ENCODE data around the gene SRRM5. TPM values are rescaled to one million over a fixed set of nuclear protein-coding genes. Genes with fewer than 3 reads are reported as not detected.

The SRRM5 gene
- total RNA-seq, 4 donors from 2014 or later = 0.38 TPM; not detected in 3

DNA sequence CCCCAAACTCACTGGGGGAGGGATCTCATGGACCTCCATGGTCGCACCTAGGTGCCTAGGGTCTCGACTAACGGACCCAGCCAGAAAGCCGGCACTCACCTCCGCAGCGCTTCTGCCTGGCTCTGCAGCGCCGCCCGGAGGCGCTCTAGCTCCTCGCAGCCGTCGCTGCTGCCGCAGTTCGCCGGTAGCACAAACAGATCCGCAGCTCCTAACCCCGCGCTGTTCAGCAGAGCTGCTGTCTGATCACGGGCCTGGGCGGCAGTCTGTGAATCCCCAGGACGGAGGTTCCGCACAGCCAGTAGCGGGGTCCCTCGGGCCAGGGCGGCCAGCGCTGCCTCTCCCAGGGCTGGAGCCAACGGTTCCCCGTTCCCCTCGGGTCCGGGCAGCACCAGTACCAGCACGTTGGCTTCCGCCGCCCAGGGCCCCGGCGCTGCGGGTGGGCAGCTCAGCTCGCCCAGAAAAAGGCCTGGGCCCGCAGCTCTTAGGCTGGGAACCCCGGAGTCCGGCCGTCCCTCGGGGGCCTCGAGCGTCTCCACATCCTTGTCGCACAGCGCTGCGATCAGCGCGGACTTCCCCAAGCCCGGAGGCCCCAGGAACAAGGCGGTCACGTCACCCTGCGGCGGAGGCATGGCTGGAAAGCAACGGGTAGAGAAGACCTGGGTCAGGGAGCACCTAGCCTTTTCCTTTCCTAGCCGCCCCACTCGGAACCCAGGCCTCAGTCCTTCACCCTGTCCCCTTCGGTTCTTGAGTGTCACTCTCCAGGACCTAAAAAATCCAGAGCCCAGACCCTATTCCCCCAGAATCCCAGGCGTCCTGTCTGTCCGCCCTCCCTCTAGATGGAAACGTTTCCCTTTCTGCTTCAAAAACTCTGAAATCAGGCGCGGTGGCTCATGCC, 16.9 kb upstream of the SRRM5 start:
- Histone ChIP-seq H3K27me3 (no peaks in the 10 kb centered on the region), H3K4me1 (peaks cover 27 to 54% (median 29%) of the 10 kb centered on the region in 3 donors), H3K9me3 (no peaks in the 10 kb centered on the region), H3K4me3 (peak overlapping the region; percentile 49 to 82 (median 74)), H3K36me3 (peaks cover 13 to 64% (median 22%) of the 10 kb centered on the region in 3 donors), H3K27ac (peak overlapping the region; percentile 91 to 99 (median 98))
- no peak for DNase-seq
- WGBS, 2 donors = 1 to 3% methylated on average over 25 to 31 of the region's 64 CpGs
- TF ChIP-seq, protein P1, sequence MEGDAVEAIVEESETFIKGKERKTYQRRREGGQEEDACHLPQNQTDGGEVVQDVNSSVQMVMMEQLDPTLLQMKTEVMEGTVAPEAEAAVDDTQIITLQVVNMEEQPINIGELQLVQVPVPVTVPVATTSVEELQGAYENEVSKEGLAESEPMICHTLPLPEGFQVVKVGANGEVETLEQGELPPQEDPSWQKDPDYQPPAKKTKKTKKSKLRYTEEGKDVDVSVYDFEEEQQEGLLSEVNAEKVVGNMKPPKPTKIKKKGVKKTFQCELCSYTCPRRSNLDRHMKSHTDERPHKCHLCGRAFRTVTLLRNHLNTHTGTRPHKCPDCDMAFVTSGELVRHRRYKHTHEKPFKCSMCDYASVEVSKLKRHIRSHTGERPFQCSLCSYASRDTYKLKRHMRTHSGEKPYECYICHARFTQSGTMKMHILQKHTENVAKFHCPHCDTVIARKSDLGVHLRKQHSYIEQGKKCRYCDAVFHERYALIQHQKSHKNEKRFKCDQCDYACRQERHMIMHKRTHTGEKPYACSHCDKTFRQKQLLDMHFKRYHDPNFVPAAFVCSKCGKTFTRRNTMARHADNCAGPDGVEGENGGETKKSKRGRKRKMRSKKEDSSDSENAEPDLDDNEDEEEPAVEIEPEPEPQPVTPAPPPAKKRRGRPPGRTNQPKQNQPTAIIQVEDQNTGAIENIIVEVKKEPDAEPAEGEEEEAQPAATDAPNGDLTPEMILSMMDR (IDR thresholded peaks at IDR 0.05) = peak; percentile 40 to 87 (median 66)
- TF ChIP-seq POLR2A (IDR thresholded peaks at IDR 0.05) = peak in 1 of 4 donors; percentile 41
- intact Hi-C loops (cut with DNase I) = loop anchor here (10.0 kb wide), 1 partner anchor 60 kb away; the partner anchor contains the start of gene ZNF575

DNA sequence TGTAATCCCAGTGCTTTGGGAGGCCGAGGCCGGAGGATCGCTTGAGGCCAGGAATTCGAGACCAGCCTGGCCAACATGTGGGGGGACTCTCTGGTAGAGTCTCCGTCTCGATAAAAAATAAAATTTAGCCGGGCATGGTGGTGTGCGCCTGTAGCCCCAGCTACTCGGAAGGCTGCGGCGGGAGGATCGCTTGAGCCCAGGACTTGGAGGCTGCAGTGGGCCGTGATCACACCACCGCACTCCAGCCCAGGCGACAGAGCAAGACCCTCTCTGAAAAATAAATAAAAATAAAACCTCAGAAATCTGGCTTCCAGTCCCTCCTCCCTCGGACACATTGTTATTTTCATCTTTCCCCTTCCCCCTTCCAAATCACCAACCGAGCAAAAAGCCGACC, 16.3 kb upstream of the SRRM5 start:
- H3K36me3 ChIP-seq = peaks cover 13 to 64% (median 22%) of the 10 kb centered on the region in 3 donors
- H3K4me3 ChIP-seq = peak overlapping the region; percentile 49 to 82 (median 74)
- 0% methylated on average over 15 of the region's 18 CpGs; no CpG with 5 or more reads in 1 of the 2 donors for WGBS, 2 donors
- TF ChIP-seq POLR2A (IDR thresholded peaks at IDR 0.05) = no peak
- TF ChIP-seq, protein P1 (IDR thresholded peaks at IDR 0.05) = no peak
- DNase-seq = no peak
- H3K27ac ChIP-seq = peak overlapping the region; percentile 91 to 99 (median 98)
- H3K4me1 ChIP-seq = peaks cover 27 to 54% (median 29%) of the 10 kb centered on the region in 3 donors
- no peaks in the 10 kb centered on the region for H3K9me3 ChIP-seq
- intact Hi-C loops (cut with DNase I) = loop anchor here (10.0 kb wide), 1 partner anchor 61 kb away; the partner anchor contains the start of gene ZNF575
- no peaks in the 10 kb centered on the region for H3K27me3 ChIP-seq

DNA sequence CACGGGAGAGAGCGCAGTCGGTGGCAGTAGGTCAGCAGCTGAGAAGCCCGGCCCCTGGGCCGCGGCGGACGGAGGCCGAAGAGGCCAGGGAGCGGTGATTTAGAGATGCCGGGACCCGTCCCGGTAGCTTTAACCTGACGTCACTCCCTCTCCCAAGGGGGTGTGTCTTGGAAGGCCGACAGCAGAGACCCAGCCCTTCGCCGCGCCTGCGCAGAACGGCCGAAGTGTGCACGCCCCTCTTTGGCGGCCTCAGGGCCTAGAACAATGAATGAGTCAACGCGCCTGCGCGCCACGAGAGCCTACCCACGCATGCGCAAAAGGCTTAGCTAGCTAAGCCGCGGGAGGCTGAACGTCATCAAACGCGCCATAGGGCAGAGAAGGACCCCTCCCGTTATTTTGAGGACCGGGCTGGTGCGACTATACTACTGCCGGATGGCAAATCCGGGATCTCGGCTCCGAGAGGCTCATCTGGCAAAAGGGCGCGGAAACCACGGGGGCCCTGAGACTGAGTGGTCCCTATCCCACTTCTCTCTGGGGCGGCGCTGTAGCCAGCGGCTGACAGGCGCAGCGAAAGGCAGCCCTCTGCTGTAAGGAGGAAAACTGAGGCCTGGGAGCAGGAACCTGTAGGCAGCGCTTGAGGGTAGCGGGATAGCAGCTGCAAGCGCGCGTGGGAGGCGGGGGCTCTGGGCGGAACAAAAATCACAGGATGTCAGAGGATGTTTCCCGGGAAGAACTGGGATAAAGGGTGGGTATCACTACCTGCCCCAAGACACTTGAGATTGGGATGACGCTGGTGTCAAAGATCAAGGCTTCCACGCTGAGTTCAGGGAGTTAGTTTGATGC, 15.7 kb upstream of the SRRM5 start, which contains the start of the genes IRGQ and ZNF576:
Gene IRGQ, minus strand, starts transcription at position 136 of the 843 bp plus-strand sequence. CDS start 796 bp downstream, outside the sequence.
Gene ZNF576, plus strand, starts transcription at position 597 of the 843 bp plus-strand sequence. CDS start 514 bp downstream, outside the sequence.
- peaks cover 13 to 64% (median 22%) of the 10 kb centered on the region in 3 donors for H3K36me3 ChIP-seq
- peaks cover 27 to 54% (median 29%) of the 10 kb centered on the region in 3 donors for H3K4me1 ChIP-seq
- TF ChIP-seq POLR2A (IDR thresholded peaks at IDR 0.05) = peak in 3 of 4 donors; percentile 58 to 90 (median 79)
- TF ChIP-seq, protein P1 (IDR thresholded peaks at IDR 0.05) = peak in 3 of 6 experiments; percentile 6 to 17 (median 15)
- no peaks in the 10 kb centered on the region for H3K9me3 ChIP-seq
- H3K27ac ChIP-seq = peak within 1 kb of the TSS; percentile 91 to 99 (median 98)
- no peaks in the 10 kb centered on the region for H3K27me3 ChIP-seq
- peak; percentile 92 for DNase-seq
- 0% methylated on average over 3 to 40 of the region's 60 CpGs for WGBS, 2 donors
- intact Hi-C loops (cut with DNase I) = loop anchor here (10.0 kb wide), 1 partner anchor 61 kb away; the partner anchor contains the start of gene ZNF575
- peak within 1 kb of the TSS; percentile 49 to 82 (median 74) for H3K4me3 ChIP-seq

DNA sequence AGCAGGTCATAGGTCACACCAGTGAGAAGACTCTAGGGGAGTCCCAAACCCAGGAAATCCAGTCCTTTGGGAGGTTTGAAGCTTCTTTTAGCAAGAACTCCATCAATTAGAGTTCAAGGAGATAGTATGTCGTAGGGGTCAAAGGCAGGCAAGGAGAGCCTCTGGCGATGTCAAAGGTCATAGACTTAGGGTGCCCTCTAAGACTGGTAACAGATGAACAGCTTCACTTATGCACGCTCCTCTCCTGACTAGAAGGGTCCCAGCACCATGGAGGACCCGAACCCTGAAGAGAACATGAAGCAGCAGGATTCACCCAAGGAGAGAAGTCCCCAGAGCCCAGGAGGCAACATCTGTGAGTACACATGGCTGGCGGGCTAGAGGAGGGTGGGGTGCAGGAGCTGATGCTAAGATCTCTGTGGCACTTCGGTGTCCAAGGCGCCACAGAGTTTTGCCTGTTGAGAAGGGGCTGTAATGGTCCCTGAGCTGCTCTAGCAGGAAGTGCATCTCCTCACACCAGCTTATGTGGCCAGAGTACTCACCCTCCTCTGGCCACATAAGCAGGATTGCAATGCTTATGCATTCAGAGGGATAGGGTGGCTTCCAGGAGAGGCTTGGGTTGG, 14.9 kb upstream of the SRRM5 start:
- H3K27me3 ChIP-seq = no peaks in the 10 kb centered on the region
- peak overlapping the region; percentile 39 to 82 (median 74) for H3K4me3 ChIP-seq
- intact Hi-C loops (cut with DNase I) = loop anchor here (10.0 kb wide), 1 partner anchor 62 kb away; the partner anchor contains the start of gene ZNF575
- TF ChIP-seq, protein P1 (IDR thresholded peaks at IDR 0.05) = no peak
- TF ChIP-seq POLR2A (IDR thresholded peaks at IDR 0.05) = no peak
- peaks cover 13 to 64% (median 22%) of the 10 kb centered on the region in 3 donors for H3K36me3 ChIP-seq
- H3K4me1 ChIP-seq = peaks cover 27 to 54% (median 29%) of the 10 kb centered on the region in 3 donors
- H3K9me3 ChIP-seq = no peaks in the 10 kb centered on the region
- DNase-seq = no peak
- H3K27ac ChIP-seq = peak overlapping the region; percentile 91 to 99 (median 98)
- 13 to 15% methylated on average over 5 to 6 of the region's 7 CpGs for WGBS, 2 donors

All from esophagus squamous epithelium (tissue), 5 donors.